GM19372 (cell line): ENCODE results near the gene CCDC107.

Source experiments
- ATAC-seq: cut with Tn5 transposase; IDR thresholded peaks from one replicate; pipeline ENCODE4 v1.9.1; 2021; ENCODE audit warnings: mild to moderate bottlenecking, low read depth, moderate library complexity; ENCODE audit not compliant: unreplicated experiment

The CCDC107 gene

DNA sequence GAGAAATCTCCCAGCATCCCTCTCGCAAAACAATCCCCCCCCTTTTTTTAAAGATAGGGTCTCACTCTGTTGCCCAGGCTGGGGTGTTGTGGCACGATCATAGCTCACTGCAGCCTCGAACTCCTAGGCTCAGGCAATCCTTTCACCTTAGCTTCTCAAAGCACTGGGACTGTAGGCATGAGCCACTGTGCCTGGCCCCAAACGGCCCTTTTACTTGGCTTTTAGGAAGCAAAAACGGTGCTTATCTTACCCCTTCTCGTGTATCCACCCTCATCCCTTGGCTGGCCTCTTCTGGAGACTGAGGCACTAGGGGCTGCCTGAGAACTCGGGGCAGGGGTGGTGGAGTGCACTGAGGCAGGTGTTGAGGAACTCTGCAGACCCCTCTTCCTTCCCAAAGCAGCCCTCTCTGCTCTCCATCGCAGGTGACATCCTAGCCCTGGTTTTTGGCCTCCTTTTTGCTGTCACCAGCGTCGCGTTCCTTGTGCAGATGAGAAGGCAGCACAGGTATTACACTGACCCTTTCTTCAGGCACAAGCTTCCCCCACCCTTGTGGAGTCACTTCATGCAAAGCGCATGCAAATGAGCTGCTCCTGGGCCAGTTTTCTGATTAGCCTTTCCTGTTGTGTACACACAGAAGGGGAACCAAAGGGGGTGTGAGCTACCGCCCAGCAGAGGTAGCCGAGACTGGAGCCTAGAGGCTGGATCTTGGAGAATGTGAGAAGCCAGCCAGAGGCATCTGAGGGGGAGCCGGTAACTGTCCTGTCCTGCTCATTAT lies 22.4 kb downstream of the CCDC107 start:
- ATAC-seq = no peak

DNA sequence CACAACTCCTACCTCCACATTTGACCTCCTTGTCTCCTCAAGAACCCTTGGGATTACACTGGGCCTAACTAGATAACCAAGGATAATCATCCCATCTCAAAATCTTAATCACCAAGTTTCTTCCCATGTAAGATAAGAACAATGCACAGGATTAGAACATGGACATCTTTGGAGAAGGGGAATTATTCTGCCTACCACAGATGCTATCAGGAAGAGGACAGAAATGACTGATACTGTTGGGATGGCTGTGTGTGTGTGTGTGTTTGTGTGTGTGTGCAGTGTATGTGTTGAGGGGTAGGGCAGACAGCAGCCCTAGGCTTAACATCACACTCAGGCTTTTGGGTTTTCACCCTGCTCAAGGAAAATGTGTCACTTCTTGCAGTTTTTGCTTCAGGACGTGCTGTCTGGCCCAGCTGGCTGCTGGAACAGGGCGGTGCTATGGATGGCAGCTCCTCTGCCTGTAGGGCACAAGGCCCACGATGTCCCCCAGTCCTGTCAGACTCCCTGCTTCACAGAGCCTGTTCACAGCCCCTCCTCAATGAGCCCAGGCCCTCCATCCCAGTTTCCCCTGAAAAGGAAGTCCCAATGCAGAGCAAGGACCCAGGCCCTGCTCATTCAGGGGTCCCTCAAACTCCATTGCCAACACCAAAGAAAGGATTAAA lies 23.4 kb downstream of the CCDC107 start:
- ATAC-seq = no peak

DNA sequence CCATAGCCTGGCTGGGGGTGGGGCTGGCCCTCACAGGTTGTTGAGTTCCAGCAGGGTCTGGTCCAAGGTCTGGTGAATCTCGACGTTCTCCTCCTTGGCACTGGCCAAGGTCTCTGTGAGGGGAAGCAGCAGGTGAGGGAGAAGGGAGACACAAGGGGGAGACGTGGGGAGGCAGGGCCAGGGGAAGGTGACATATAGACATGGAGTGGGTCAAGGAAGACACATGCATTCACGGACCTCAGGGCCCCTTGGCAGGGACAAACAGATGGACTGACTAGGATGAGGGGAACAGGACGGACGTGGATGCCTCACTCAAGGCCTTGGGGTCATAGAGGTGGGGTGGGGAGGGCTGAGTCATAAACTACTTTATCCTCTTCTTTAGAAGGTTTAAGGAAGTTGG lies 24.0 kb downstream of the CCDC107 start:
- no peak for ATAC-seq

DNA sequence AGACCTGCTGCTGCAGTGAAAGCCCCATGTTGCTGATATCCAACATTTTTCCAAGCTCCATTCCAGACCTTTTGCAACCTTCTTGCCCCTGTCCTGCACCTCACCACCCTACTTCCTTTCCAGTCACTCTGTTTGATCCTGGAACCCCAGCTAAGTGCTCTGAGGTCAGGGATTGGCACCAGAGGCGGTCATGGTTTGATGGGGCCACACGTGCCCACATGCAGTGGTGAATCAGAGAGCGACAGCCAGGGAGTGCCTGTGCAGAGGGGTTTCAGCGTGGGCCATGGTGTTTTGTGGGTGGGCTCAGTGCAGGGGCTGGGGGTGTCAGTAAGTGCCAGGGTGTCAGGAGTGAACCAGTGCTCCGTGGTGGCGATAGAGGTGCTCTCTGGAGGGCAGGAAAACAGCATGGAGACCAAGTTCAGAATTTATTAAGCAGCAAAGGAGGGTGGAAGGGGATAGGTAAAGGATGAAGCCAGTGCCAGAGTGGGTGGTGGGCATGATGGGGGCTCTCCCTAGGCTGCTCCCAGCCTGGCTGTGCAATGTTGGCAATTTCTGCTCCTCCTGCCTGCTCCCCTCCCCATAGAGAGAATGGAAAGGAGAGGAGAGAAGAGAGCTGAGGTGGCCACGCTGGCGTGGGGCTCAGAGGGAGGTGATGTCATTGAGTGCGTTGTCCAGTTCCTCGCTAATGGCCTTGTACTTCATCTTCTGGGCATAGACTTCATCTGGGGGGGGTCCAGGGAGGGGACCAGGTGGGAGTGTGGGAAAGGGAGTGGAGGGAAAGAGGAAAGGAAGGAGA lies 24.6 kb downstream of the CCDC107 start:
- no peak for ATAC-seq

DNA sequence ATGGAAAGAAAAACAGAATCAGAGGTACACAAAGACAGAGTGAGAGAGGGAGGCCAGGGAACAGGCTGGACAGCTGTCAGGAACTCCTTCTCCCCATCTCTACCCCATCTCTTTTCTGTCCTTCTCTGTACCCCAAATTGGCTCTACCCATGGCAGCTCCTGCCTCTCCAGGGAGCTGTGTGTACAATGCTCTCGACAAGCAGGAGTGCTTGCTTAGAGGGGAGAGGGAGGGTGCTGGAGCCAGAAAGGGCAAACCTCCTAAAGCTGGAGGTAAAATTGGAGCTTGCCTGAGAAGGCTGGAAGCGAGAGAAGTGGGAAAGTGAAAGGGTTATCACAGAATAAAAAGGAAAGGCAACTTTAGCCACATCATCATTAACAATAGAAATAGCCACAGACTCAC lies 25.2 kb downstream of the CCDC107 start:
- ATAC-seq = no peak

DNA sequence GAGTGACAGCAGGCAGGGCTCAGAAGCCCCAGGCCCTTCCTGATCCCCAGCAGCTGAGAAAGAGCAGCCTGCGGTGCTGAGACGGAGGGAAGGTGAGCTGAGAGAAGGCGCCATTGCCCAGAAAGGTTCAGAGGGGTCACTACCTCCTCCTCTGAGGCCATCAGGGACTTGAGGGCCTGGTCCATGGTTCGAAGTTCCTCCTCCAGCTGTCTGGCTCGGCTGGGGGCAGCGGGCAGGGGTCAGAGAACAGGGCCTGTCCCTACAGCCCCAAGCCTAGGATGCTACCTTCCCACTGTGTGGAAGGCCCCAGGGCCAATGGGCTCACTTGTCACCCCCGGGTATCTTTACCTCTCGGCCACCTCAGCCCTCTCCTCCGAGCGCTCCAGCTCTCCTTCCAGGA lies 26.8 kb downstream of the CCDC107 start:
- ATAC-seq = no peak

DNA sequence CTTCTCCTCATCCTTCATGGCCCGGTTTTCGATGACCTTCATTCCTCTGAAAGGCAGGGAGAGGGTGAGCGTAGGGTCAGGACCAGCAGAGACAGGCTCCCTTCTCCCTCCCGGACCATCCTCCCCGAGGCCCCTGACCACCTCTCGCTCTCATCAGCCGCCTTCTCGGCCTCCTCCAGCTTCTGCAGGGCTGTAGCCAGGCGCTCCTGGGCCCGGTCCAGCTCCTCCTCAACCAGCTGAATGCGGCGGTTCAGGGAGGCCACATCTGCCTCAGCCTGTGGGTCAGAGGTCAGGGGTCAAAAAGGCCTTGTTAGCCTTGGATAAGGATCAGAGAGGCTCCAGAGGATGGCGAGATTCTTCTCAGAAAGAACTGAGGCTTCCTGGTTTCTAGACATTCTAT lies 27.4 kb downstream of the CCDC107 start:
- no peak for ATAC-seq

DNA sequence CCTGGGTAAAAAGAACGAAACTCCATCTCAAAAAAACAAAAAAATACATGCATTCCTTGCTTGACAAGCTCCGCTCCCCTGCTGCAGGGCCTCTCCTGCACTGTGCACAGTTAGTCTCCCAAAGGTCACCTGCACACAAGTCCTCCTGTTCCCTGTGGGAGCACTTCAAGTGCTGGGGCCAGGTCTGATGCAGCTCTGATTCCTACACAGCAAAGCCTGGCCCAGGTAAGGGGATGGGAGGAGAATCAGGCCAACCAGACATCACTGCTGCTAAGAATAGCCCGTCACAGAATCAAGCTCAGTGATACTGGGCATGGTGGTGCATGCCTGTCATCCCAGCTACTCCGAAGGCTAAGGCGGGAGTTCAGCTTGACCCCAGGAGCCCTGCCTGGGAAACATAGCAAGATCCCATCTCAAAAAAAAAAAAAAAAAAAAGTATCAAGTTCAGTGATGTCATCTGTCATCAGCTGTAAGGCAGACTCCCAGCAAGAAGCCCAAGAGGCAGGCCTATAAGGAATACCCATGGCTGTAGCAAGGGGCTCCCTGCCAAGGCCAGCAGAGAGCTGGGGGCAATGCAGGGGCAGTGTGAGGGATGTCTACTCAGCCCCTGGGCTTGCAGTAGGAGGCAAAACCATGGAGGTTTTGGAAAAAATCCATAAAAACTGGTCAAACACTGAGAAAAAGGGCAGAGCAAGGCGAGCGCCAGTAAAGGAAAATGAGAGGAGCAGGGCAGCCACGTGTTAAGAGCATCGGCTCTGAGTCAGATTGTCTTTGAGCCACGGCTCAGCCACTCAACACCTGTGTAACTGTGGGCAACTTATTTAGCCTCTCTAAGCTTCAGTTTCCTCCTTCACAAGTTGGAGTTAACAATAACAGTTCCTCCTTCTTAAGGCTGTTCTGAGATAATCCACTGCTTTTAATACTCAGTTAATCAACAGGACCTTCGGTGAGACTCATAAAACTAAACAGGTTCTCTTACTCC lies 28.4 kb downstream of the CCDC107 start:
- no peak for ATAC-seq

DNA sequence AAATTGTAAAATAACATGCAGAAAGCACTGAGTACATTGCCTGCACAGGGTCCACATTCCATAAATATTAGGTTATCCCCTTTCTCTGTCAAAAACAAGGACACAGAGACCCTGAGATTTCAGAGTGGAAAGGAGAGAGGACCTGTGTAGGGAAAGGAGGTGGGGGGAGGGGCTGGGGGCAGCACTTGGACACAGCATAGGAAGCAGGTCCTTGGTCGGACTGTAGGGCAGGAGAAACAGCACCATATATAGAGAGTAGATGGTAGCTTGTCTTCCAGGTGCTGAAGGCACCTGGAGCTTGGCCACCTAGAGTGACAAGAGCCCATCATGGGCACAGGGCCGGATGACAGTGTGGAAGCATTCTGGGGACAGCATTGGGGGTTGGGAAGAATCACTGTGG lies 29.2 kb downstream of the CCDC107 start:
- ATAC-seq = no peak

DNA sequence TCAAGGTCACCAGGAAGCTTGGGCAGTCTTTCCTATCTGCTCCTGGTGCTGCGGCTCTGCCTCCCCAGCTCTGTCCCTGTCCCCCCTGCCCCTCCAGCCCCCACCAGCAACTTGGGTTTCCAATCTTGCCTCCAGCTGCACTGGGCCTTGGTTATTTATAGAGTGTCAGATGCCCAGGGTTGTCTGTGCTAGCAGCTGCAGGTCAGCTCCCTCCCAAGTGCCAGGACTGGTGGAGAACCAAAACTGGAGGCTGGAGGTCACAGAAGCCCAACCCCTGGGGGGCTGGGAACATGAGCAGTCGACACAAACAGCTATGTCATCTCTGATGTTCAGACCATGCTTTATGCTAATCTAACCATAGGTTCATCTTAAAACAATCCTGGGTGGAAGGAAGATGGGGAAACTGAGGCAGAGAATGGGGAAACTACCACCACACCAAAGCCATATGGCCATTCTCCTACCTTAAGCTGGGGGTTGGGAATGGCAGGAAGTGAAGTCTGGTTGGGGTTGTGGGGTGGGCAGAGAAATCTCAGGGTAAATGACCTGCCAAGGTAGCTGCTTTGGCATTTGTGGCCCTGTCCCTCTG lies 30.0 kb downstream of the CCDC107 start:
- no peak for ATAC-seq

DNA sequence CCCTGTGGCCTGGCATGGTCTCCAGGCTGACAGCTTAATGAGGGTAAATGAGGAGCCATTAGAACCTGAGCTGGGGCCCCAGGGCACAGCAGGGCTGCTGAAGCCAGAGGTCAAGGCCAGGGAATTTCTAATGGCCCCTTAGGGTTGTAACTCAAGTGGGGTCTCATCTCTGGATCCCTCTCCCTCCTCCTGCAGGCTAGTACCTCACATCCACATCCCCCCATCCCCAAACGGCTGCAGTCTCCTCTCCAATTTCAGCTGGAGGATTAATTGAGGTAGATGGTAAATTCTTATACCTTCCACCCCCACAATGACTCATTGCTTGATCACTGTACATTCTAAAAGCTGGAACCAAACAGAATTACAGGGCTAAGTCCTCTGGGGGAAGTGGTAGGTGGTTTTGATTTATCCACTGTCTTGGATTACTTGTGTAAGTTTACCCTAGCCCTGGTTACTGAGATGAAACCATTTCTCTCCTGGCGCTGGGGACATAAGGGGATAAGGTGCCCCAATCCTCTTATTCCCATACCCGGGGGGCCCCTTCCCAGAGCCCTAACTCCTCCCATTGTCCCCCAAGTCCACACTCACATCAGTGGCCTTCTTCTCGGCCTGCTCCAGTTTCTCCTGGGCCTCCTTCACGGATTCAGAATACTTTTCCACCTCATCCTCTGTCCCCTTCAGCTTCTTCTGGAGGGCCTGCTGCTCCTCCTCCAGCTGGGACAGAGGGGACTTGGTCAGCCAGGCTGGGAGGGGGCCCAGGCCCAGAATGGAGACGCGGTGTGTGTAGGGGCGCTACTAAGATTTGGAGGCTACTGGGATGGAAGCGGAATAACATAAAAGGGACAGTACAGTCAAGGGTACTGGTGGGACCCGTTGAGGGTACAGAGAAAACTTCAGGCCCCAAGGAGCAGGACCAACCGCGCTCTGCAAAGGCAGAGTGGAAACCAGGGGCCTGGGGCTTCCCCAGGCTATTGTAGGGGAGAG lies 30.8 kb downstream of the CCDC107 start:
- no peak for ATAC-seq

DNA sequence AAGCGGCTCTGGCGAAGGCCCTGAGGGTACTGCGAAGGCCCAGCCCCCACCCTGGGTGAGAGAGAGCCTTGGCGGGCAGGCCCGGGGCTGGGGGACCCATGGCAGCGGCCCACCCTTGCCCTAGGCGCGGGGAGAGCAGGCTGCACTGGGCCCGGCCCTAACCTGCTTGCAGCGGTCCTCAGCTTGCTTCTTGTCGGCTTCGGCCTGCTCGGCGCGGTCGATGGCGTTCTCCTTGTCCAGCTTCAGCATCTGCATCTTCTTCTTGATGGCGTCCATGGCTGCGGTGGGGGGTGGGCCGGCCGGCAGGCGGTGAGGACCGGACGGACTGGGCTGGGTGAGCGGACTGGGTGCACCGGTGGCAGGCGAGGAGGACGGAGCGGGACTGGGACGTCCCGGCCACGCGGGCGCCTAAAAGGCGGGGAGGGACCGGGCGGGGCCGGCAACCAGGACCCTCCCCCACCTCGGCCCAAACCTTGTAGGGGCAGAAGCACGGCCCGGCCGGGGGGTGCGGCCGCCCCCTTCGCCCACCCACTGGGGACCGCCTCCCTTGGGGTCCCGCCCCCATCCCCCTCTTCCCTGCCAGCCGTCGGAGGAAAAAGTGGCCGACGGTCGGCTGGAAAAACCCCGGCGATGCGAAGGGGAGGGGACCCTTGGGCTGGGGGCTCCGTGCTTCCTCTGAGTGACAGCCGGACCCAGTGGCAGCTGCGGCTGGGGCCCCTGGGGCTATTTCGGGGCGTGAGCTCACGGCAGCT lies 31.6 kb downstream of the CCDC107 start, which contains the start of gene TPM2:
Gene TPM2, minus strand, starts transcription at position 384 of the 752 bp plus-strand sequence. Its CDS starts 108 bp downstream, at position 276.
- ATAC-seq = no peak

DNA sequence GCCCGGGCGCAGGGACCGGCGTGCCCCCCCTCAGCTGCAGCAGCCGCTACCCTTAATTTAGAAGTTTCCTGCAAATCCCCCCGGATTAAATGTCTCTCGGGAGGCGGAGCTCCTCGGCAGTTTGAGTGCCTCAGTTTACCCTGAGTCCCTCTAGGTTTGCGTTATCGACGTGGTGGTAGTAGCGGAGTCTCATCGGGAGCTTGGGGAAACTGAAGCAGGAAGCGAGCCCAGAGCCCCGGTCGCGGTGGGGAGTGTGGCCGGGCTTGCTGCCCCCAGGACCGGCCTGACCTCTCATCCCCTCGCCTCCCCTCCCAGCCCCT lies 32.2 kb downstream of the CCDC107 start:
- ATAC-seq = no peak

DNA sequence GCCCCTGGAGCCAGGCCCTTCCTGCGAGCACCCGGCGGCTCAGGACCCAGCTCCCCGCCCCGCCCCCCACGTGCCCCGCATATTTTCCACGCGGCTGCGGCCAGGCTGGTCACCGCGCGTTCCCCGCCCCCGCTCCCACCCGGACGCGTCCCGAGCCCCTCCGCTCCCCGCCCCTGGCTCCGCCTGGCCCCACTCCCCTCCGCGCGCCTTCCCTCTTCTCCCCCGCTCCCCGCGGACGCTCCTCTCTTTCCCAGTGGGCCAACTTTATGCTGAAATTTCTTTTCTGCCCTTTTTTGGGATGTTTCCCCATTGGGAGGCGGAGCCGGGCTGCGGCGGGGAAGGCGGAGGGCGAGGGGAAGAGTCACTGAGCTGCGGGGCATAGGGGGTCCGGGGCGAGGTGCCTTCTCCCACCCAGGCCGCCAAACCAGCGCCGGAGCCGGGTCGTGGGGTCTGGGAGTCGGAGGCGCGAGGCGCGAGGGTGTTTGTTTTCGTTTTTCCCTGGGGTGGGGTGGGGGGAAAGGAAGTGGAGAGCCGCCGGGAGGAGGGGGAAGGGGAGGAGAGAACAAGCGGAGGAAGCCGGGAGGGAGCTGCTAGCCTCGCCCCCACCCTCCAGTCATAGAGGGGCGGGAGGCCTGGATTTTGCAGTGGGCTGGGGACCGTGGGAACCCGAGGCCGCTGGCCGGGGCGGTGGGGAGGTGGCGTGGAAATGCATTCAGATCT lies 32.7 kb downstream of the CCDC107 start:
- no peak for ATAC-seq

DNA sequence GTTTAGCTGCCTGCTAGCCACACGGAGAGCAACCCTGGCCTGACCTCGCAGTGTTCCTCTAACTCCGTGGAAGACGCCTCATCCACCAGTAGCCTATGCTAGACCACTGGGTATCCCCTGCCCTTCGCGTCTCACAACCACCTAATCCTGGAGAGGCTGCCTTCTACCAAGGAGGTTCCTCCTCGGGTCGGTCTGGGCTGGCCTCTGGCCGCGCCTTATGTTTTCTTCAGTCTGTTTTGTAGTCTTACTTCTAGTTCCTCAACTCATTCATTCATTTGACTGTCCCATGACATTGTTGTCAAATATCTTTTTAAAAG lies 33.2 kb downstream of the CCDC107 start:
- no peak for ATAC-seq

DNA sequence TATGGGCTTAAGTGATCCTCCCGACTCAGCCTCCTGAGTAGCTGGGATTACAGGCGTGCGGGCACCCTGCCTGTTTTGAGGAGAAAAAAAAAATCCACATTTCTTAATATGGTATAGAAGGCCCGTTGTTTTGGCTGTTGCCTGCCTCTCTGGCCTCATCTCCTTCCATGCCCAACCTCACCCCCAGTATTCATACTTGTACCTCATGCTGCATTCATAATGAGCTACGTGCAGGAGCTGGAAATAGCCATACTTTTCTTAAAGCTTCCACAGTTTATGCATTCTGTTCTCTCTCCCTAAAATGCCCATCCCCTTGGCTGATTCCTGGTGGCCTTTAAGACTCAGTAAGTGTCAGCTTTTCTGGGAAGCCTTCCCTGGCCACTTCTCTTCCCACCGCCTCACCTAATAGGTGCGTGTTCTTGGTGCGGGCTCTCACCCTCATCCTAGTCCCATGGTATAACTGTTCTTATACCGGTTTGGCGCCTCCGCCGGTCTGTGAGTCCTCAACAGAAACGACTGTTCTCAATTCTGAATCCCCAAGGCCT lies 33.7 kb downstream of the CCDC107 start:
- ATAC-seq = no peak

DNA sequence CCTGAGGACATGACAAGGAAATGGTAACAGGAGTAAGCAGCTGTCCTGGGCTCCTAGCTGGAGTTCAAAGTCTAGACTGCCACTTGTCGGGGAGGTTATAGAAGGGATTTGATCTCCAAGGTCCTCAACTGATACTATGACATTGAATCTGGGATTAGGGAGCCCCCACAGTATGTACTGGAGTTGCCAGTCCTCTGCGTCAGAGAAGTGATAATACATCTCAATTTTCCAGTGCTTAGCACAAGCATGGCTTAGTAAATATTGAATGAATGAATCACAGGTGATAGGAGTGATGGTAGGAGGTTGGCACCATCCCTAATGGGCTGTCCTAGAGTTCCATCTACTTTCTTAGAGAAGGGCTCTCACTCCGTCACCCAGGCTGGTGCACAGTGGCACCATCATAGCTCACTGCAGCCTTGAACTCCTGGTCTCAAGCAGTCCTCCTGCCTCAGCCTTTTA lies 37.9 kb downstream of the CCDC107 start:
- no peak for ATAC-seq
